PC-9 (cell line): ENCODE results near the gene KRTAP10-7.
"Not testable (repeated sequence)": the region's sequence is repeated elsewhere in the genome, so short reads cannot be mapped to it uniquely, and the experiment has no call there.

Source experiments
- EZH2 ChIP-seq: fragments of 200-600 bp; sonication (generic); IDR thresholded peaks from 2 replicates; pipeline ENCODE4 v1.8.0; 2017; ENCODE audit warnings: antibody characterized with exemption, low read depth
- TF ChIP-seq, protein P1 (sequence below): fragments of 200-600 bp; sonication (generic); conservative IDR thresholded peaks from 2 replicates; pipeline ENCODE4 v1.6.1; 2017; ENCODE audit warnings: mixed run types, antibody characterized with exemption, mild to moderate bottlenecking, moderate library complexity

DNA sequence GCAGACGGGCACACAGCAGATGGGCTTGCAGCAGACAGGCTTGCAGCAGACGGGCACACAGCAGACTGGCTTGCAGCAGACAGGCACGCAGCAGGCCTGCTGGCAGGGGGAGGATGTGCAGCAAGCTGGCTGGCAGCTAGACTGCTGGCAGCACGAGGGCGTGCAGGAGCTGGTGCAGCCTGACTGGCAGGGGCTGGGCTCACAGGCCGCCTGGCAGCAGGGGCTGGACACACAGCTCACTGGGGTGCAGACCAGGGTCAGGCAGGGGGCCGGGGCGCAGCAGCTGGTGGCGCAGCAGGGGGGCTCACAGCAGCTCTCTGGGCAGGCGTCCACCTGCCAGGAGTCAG lies 42.1 kb upstream of the KRTAP10-7 start:
- TF ChIP-seq, protein P1, sequence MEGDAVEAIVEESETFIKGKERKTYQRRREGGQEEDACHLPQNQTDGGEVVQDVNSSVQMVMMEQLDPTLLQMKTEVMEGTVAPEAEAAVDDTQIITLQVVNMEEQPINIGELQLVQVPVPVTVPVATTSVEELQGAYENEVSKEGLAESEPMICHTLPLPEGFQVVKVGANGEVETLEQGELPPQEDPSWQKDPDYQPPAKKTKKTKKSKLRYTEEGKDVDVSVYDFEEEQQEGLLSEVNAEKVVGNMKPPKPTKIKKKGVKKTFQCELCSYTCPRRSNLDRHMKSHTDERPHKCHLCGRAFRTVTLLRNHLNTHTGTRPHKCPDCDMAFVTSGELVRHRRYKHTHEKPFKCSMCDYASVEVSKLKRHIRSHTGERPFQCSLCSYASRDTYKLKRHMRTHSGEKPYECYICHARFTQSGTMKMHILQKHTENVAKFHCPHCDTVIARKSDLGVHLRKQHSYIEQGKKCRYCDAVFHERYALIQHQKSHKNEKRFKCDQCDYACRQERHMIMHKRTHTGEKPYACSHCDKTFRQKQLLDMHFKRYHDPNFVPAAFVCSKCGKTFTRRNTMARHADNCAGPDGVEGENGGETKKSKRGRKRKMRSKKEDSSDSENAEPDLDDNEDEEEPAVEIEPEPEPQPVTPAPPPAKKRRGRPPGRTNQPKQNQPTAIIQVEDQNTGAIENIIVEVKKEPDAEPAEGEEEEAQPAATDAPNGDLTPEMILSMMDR: not testable (repeated sequence)
- not testable (repeated sequence) for TF ChIP-seq EZH2
